Hematopoietic multipotent progenitor cell (in vitro differentiated cells): ENCODE data around the gene OVOL3. TPM values are rescaled to one million over a fixed set of nuclear protein-coding genes. Genes with fewer than 3 reads are reported as not detected.
"Not testable (repeated sequence)": the region's sequence is repeated elsewhere in the genome, so short reads cannot be mapped to it uniquely, and the experiment has no call there.

ENCODE experiments used
- DNase-seq, 3 donors: peaks; one replicate each; pipeline ENCODE4 v3.0.0-alpha.2; 2011 to 2015; ENCODE audit warnings: low read depth in 2 of 3, low spot score in 2 of 3
- total RNA-seq: library from RNA; depleted of rRNA; stranded (reverse); fragments of >200 nt; gene quantifications from one replicate; pipeline ENCODE4 v1.2.3, GENCODE V29; 2012

The OVOL3 gene
- total RNA-seq: not detected

GRCh38 chr19:36110487-36111199 lies at the start of gene OVOL3:
Gene OVOL3 (plus strand): TSS chr19:36111143. CDS start chr19:36111203, 60 bp downstream.
- no peak for DNase-seq

- no peak for DNase-seq
Observed at GRCh38 chr19:36061367-36061766, 49.6 kb upstream of the OVOL3 start.

- DNase-seq: no peak
Observed at GRCh38 chr19:36064826-36065225, 46.1 kb upstream of the OVOL3 start.

- DNase-seq: no peak
Observed at GRCh38 chr19:36067681-36068080, 43.3 kb upstream of the OVOL3 start.

GRCh38 chr19:36068810-36069499 lies 42.0 kb upstream of the OVOL3 start:
- DNase-seq: not testable (repeated sequence)

GRCh38 chr19:36072081-36072480 lies 38.9 kb upstream of the OVOL3 start:
- no peak for DNase-seq

GRCh38 chr19:36073121-36073876 lies 37.6 kb upstream of the OVOL3 start:
- no peak for DNase-seq

- no peak for DNase-seq
Observed at GRCh38 chr19:36079389-36079945, 31.5 kb upstream of the OVOL3 start.

GRCh38 chr19:36081385-36081784 lies 29.6 kb upstream of the OVOL3 start:
- DNase-seq: no peak

GRCh38 chr19:36081894-36082293 lies 29.0 kb upstream of the OVOL3 start:
- DNase-seq: no peak

- no peak for DNase-seq
Observed at GRCh38 chr19:36082916-36083315, 28.0 kb upstream of the OVOL3 start.

- DNase-seq: no peak
Observed at GRCh38 chr19:36084231-36085009, 26.5 kb upstream of the OVOL3 start.

- no peak for DNase-seq
Observed at GRCh38 chr19:36086326-36086725, 24.6 kb upstream of the OVOL3 start.

- DNase-seq: no peak
Observed at GRCh38 chr19:36089847-36090246, 21.1 kb upstream of the OVOL3 start.

- DNase-seq: no peak
Observed at GRCh38 chr19:36090910-36091695, 19.8 kb upstream of the OVOL3 start.

GRCh38 chr19:36092566-36092965 lies 18.4 kb upstream of the OVOL3 start:
- DNase-seq: no peak

GRCh38 chr19:36093146-36093662 lies 17.7 kb upstream of the OVOL3 start:
- no peak for DNase-seq

- no peak for DNase-seq
Observed at GRCh38 chr19:36093687-36094086, 17.3 kb upstream of the OVOL3 start.

- DNase-seq: no peak
Observed at GRCh38 chr19:36097036-36097435, 13.9 kb upstream of the OVOL3 start.
